Measurements from ENCODE around the gene KIAA1958.

Gene KIAA1958

GRCh38 chr9:112530751-112531205 lies 44.2 kb downstream of the KIAA1958 start:
- DNase-seq (ENCODE audit: low read depth in 2 of 2): no peak

DNA sequence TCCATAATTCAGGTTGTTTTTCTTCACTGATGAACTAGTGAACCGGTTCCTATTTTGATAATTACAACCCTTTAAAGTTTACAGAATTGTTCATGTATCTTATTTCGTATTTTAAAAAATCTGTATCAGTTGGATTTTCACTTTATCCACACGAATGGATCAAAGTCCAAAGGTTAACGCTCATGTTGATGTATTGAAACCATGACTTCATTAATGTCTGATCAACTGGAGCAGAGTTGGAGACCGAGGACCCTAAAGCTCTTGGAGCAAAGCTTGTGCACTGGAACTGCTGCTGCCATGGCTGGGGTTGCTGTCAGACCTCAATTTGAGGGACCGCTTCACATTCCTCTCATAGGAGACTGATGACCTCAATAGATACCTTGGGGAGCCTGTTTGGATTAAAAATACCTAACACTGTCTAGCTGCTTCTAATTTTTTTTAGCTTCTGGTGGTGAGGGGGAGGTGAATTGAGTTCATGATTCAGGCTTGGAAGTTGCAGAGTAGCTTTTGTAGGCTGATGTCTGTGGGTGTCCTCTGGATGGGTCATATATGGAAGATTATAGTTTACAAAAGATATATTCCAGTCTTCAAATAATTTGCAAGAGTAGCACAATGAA lies 45.1 kb downstream of the KIAA1958 start:
- DNase-seq (ENCODE audit: low read depth in 2 of 2): no peak

DNA sequence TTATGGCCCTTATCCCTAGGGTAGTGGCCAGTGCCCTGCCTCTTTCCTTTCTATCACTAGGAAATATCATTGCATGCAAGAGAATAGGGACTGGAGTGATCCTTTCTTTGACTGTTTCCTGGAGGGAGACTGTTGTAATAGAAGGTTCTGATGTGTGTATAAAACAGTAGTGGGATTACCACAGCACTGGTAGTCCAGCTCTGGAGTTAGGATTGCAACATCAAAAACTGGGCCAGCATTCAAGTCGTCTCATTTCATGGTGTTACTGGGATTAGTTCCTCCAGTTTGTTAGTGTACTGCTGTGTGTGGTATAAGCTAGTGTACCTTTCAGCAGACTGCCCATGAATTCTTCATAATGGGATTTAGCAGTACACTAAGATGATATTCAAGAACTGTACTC lies 45.8 kb downstream of the KIAA1958 start:
- DNase-seq (ENCODE audit: low read depth in 2 of 2): no peak

GRCh38 chr9:112533660-112534059 lies 47.0 kb downstream of the KIAA1958 start:
- DNase-seq (ENCODE audit: low read depth in 2 of 2): no peak

DNA sequence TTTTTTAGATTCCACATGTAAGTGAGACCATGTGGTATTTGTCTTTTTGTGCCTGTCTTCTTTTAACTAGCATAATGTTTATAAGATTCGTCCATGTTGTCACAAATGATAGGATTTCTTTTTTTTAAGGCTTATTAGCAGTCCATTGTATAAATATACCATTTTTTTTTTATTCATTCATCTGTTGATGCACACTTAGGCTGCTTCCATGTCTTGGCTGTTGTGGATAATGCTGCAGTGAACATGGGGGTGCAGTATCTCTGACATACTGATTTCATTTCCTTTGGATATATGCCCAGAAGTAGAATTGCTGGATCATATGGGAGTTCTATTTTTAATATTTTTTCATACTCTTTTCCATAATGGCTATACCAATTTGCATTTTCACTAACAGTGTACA lies 48.7 kb downstream of the KIAA1958 start:
- no peak for DNase-seq (ENCODE audit: low read depth in 2 of 2)

DNA sequence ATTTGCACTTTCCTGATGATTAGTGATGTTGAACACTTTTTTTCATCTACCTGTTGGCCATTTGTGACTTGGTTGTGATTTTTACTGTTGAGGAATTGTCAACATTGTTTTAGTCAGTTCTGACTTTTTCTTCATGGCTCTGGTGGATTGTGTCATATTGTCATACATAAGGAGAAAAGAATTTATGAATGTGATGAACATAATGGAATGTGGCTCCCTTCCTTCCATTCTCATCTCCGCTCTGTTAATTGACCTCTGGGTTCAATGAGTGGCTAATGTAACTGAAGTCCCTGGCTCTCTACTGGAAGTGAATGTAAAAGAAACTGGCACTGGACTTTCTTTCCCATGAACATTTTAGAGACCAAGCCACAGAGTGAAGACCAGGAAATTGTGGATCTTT lies 49.2 kb downstream of the KIAA1958 start:
- DNase-seq (ENCODE audit: low read depth in 2 of 2): no peak

DNA sequence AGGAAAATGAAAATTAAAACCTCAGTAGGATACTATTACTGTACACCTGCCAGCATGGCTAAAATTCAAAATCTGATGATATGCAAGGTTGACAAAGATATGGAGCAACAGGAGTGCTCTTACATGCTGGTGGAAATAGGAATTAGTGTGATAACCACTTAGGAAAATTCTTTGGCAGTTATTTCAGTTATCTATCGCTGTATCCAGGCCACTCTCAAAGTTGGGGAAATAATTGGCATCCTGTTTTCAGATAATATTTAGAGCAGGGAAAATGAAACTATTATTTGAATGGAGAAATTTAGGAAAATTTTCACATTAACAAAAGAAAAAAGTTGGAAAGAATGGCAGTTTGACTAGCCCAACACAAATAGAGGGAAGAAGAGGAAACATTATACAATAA lies 50.9 kb downstream of the KIAA1958 start:
- DNase-seq (ENCODE audit: low read depth in 2 of 2): no peak

DNA sequence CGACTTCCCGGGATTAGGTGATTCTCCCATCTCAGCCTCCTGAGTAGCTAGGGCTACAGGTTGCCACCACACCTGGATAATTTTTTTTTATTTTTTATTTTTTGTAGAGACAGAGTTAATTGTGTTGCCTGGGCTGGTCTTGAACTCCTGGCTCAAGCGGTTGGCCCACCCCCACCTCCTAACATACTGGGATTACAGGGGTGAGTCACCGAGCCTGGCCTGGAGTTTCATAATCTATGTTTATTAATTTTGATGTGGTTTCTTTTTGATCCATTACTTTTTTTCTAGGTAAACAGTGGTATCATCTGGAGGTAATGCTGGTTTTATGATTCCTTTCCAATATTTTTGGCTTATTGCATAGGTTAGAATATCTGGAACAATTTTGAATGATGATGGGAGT lies 54.2 kb downstream of the KIAA1958 start:
- no peak for DNase-seq (ENCODE audit: low read depth in 2 of 2)

DNA sequence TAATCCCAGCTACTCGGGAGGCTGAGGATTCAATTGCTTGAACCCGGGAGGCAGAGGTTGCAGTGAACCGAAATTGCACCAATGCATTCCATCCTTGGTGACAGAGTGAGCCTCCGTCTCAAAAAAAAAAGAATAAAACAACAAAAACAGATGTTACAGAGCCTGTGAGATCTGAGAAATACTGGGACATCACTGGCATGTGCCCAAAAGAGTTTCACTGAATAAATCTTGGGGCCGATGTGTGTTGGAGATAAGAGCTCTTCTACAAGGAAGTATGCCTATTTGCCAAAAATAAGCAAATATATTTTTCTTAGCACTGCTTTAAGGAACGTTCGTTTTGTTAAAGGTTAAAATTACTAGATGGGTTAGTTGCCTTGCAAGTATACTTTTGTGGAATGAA lies 55.1 kb downstream of the KIAA1958 start:
- no peak for DNase-seq (ENCODE audit: low read depth in 2 of 2)

DNA sequence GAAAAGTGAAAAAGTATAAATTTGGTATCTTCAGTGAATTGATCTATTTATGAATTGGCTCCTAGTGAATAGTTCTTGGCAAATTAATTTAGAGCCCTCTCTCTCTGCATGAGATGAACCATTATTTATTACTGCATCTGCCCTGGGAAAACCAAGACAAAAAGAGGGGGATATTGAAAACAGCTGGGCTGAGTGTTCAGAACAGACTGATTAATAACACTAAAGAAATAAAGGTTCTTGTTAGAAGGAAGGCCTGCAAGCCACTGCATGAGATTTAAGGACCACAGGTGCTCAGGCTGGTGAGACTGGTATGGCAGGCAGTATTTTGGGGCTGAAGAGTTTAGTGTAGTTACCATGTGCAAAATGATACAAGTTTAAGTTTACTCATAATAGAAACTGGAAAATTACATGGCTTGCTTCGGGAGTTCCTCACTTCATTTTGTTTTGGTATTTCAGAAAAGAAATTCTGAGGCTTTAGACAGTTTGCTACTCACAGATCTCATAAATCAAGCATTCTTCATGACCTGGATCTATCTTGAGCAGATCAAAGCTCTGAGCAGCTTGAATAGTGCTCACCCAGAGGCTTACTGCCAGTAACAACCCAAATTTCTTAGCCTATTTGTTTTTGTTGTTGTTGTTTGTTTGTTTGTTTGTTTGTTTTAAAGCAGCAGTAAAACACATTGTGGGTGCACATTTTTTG lies 56.1 kb downstream of the KIAA1958 start:
- no peak for DNase-seq (ENCODE audit: low read depth in 2 of 2)

DNA sequence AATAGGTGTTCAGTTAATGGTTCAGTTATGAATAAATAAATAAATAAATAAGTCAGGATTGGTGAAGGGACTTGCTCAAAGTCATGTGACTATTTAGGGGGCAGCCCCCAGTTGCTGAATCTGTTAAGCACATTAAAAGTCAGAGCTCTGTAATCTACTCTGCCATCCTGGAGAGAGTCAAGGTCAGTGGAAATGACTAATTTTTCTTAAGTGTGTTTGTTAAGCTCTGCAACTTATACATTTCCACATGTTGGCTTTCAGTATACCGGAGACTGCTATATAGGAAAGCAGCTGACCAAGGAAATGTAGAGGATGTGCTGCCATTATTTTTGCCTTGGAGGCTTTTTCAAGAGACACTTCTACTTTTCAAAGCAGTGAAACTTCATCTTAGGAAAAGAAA lies 57.9 kb downstream of the KIAA1958 start:
- no peak for DNase-seq (ENCODE audit: low read depth in 2 of 2)

DNA sequence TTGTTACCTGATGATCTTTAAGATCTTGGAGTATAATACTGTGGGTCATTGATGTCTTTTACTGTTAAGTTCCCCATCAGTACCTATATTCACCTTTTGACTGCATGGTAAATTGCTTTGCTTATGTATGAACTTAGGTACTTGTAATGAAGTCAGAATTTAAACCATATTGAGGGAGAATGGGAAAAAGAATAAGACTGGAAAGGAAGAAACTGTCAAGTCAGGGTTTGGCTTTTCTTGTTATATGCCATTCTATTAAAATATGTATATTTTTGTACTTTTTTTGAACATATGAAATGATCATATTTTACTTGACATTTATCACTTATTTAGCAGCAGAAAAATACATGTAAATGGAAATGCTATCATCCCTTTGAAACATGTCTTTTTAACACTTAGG lies 58.6 kb downstream of the KIAA1958 start:
- DNase-seq (ENCODE audit: low read depth in 2 of 2): no peak

DNA sequence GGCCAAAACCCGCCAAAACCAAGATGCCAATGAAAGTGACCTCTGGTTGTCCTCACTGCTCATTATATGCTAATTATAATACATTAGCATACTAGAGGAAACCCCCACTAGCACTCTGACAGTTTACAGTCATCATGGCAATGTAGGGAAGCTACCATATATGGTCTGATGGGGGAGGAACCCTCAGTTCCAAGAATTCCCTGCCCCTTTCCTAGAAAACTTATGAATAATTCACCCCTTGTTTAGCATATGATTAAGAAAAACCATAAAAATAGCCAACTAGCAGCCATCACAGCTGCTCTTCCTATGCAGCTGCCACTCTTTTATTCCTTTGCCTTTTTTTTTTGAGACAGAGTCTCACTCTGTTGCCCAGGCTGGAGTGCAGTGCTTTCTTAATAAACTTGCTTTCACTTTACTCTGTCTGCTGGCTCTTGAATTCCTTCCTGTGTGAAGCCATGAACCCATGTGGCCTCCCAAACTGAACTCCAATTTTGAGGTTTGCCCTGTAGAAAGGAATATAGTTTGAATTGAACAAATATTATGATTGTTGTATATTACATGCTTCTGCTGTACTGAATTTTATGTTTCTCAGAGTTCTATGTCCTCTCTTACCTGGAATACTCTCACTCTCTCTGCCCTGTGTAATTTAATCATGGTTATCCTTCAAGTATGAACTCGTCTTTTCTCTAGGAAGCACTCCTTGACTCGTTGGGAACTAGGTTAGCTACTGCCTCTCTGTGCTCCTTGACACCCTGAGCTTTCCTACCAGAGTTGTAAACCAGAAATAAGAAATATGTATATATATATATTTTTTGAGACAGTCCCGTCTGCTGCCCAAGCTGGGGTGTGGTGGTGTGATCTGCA lies 59.8 kb downstream of the KIAA1958 start:
- DNase-seq (ENCODE audit: low read depth in 2 of 2): no peak

GRCh38 chr9:112548051-112548440 lies 61.4 kb downstream of the KIAA1958 start:
- no peak for DNase-seq (ENCODE audit: low read depth in 2 of 2)

GRCh38 chr9:112548836-112549595 lies 62.4 kb downstream of the KIAA1958 start:
- no peak for DNase-seq (ENCODE audit: low read depth in 2 of 2)

DNA sequence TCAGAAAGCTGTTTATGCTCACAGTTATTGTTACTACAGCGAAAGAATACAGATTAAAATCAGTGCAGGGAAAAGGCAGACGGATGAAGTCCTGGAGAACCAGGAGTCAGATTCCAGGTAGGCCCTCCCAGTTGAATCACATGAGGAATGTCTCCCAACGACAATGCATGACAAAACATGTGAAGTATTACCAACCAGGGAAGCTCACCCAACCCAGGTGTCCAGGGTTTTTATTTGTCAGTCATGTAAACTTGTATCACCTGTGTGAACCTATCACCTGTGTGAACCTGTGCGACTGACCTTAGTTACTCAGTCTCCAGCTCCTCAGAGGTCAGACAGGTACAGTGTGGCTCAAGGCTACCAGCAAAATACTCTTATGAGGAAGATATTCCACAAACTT lies 63.9 kb downstream of the KIAA1958 start:
- no peak for DNase-seq (ENCODE audit: low read depth in 2 of 2)

GRCh38 chr9:112551641-112552040 lies 65.0 kb downstream of the KIAA1958 start:
- no peak for DNase-seq (ENCODE audit: low read depth in 2 of 2)

GRCh38 chr9:112552229-112553056 lies 65.8 kb downstream of the KIAA1958 start:
- no peak for DNase-seq (ENCODE audit: low read depth in 2 of 2)

DNA sequence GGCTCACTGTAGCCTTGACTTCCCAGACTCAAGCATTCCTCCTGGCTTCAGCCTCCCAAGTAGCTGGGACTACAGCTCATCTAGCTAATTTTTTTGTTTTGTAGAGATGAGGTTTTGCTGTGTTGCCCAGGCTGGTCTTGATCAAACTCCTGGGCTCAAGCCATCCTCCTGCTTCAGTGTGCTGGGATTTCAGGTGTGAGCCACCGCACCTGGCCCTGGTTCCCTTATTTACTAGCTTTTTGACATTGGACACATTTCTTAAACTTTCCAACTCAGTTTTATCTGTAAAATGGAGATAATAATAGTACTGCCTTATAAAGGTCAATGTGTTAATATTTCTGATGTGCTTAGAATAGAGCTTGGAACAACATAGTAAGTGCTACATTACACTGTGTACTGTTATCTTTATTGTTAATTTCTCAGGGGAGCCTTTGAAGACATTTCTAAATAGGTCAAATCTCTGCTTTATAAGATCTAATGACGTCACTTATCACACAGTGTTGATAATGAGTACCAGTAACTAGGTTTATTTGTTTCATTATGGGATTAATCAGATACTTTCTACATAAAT lies 66.7 kb downstream of the KIAA1958 start:
- DNase-seq (ENCODE audit: low read depth in 2 of 2): no peak

- no peak for DNase-seq (ENCODE audit: low read depth in 2 of 2)
These were observed 67.9 kb downstream of the KIAA1958 start for GRCh38 chr9:112554516-112554915.
